Urothelium cell line (cell line): Measurements from ENCODE around the gene RANBP1.

Experiments
- DNase-seq: peaks from one replicate; pipeline ENCODE4 v3.0.0; 2011; ENCODE audit warnings: low spot score, mixed read lengths
- FAIRE-seq: peaks from 2 replicates; lab custom pipeline; 2011; peaks lifted over from hg19 to GRCh38; lab: Jason Lieb, UNC

Gene RANBP1

GRCh38 chr22:20166703-20167102 is 50.8 kb downstream of the RANBP1 start:
- FAIRE-seq (no peak), DNase-seq (no peak)

DNA sequence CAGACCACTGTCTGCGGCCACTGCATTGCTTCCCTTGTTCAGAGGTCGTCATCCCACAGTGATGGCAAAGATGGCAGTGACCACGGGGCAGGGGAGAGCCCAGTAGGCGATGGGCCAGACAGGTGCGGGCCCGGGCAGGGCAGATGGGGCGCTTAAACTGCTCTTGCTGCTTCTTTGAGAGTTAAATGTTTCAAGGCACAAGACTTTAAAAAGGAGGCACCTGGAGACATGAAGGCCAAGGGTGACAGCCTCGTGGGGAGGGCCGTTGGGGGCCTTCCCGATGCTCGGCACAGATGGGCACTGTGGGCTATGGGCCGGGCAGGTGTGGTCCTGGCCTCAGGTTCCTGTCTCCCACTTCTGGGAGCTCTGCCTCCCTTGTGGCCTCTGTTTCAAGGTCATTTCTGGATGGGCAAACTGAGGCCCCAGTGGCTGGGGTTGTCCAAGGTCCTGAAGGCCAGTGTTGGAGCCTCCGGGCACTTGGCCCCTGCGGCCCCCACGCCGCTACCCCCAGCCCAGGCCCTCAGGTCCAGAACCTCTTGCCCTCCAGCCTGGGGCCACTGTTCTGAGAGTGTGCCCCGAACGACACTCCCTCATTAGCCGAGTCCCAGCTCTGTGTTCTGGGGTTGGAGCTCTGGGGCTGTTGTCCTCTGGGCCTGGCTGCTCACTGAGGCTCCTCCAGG is 51.9 kb downstream of the RANBP1 start:
- no peak for DNase-seq
- FAIRE-seq, result no peak

- no peak for DNase-seq
- no peak for FAIRE-seq
These were observed 53.4 kb downstream of the RANBP1 start for GRCh38 chr22:20169253-20169822.

- DNase-seq (no peak), FAIRE-seq (peak; percentile 46)
These were observed 54.3 kb downstream of the RANBP1 start for GRCh38 chr22:20170170-20170569.

DNA sequence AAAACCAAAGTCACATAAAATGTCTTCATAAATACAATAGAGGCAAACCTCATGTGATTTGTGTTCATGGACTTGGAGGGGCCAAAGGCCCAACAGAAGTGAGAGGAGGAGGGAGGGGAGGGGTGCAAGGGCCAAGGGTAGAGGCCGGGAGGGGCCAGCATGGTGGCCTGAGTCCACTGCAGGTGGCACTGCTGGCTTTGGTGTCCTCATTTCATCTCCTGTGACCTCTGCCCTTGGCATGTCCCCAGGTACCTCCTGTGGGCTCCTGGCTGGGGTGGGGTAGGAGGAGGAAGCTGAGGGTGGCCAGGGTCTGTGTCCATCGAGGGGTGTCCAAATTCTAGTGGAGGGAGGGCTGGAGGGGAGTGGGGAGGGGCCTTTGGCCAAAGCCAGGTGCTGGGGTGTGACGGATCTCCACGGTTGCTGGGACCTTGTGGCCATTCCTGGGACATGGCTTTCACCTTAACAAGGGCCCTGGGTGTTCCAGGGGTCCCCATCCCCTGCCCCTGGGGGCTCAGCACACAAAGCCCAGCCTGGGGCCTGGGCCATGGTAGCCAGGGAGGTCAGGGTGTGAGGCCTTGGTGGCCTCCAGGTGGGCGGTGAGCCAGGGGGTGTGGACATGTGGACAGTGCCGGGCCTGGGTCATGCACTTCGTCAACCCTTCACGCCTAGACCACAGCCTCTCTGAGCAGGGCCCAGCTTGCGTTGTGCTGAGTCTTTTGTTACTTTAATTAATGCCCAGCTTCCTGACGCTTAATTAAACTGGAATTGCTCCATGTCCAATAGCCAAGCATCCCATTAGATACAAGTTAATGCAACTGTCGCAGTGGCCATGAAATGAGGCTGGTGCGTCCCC is 55.6 kb downstream of the RANBP1 start:
- no peak for FAIRE-seq

GRCh38 chr22:20172141-20172613 is 56.3 kb downstream of the RANBP1 start:
- no peak for FAIRE-seq
- no peak for DNase-seq

More for the DNA sequence above, 55.6 kb downstream of the RANBP1 start:
- no peak for DNase-seq

DNA sequence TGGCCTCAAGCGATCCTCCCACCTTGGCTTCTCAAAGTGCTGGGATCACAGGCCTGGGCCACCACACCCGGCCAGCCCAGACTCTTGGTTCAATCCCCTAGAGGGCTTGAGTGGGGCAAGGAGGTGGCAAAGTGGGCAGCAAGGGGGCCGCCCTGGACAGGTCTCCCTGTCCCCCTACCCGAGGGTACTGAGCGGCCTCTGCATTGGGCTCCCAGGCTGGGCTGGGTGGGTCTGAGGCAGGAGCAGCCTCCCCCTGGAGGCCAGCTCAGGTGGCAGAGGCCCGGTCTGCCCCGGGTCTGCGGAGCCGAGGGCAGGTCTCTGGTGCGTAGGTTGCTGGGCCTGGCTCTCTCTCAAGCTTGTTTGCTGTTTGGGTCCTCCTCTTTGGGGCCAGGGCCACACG is 57.3 kb downstream of the RANBP1 start:
- FAIRE-seq (no peak), DNase-seq (no peak)

- FAIRE-seq, result peak; percentile 56
These were observed 57.9 kb downstream of the RANBP1 start for GRCh38 chr22:20173772-20174171.

GRCh38 chr22:20174785-20175596 is 59.1 kb downstream of the RANBP1 start:
- FAIRE-seq, result peak; percentile 74
- no peak for DNase-seq

More at GRCh38 chr22:20173772-20174171, 57.9 kb downstream of the RANBP1 start:
- DNase-seq, result no peak

- FAIRE-seq (no peak), DNase-seq (no peak)
These were observed 59.6 kb downstream of the RANBP1 start for GRCh38 chr22:20175597-20175900.

DNA sequence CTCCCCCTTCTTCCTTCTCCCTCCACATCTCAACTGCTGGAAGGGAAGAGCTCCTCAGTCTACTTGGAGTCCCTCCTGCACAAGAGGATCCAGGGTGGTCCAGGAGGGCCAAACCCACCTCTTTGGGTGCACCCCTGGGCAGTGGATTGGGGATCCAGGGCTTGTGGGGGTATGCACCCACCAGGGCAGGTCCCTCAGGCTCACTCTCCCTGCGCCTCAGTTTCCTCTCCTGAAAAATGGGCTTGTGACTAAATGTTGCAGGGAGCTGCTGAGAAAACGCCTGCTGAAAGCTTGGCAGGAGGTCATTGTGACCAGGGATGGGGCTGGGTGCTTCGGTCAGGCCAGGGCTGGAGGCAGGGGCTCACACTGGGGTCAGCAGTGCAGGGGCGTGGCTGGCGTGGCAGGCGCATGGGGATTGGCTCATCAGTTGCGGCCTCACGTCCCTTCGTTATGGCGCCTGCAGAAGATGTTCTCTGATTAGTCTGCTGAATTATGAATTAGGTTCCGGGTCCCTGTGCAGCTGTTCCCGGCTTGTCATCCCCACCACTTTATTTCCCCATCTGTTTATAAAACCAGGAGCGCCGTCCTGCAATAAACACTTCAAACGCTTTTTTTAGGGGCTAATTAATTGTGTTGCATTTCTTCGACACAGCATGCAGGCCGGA is 60.6 kb downstream of the RANBP1 start:
- no peak for DNase-seq
- no peak for FAIRE-seq
